PFSK-1 (cell line): Measurements from ENCODE around the gene C1orf21.

Experiments
- FOXP2 ChIP-seq: optimal IDR thresholded peaks from 2 replicates; pipeline ENCODE3; 2011; ENCODE audit warnings: borderline replicate concordance, control low read depth, inconsistent platforms; ENCODE audit not compliant: insufficient read depth; ENCODE audit errors: extremely low read length, extremely low read depth
- POLR2AphosphoS5 ChIP-seq: IDR thresholded peaks from 2 replicates; pipeline ENCODE4 v1.6.1; 2012; ENCODE audit warnings: low read depth, mild to moderate bottlenecking, control low read depth, low read length, moderate library complexity
- REST ChIP-seq, 2 experiments: IDR thresholded peaks; 2 replicates each; pipeline versions ENCODE4 v1.6.1 to v1.8.0; 2011 to 2012; ENCODE audit warnings: low read depth in 2 of 2, low read length in 2 of 2, control low read depth in 1 of 2, inconsistent platforms in 1 of 2, mild to moderate bottlenecking in 1 of 2, moderate library complexity in 1 of 2; ENCODE audit not compliant: insufficient read depth in 1 of 2
- SIN3A ChIP-seq: IDR thresholded peaks from 2 replicates; pipeline ENCODE4 v1.6.1; 2012; ENCODE audit warnings: mild to moderate bottlenecking, low read length, moderate library complexity, borderline replicate concordance; ENCODE audit not compliant: insufficient read depth
- TAF1 ChIP-seq: IDR thresholded peaks from 2 replicates; pipeline ENCODE4 v1.6.1; 2012; ENCODE audit warnings: low read length, control low read depth, borderline replicate concordance; ENCODE audit not compliant: insufficient read depth

Gene C1orf21

GRCh38 chr1:184485751-184486723 is 99.2 kb downstream of the C1orf21 start:
- no peak for TF ChIP-seq TAF1
- TF ChIP-seq POLR2AphosphoS5, result no peak
- no peak for TF ChIP-seq FOXP2
- TF ChIP-seq SIN3A, result no peak
- TF ChIP-seq REST (IDR thresholded peaks at IDR 0.05; ENCODE audit: insufficient read depth in 1 of 2, low read depth in 2 of 2, low read length in 2 of 2), result no peak

- TF ChIP-seq SIN3A (no peak), TAF1 (no peak), REST (IDR thresholded peaks at IDR 0.05; ENCODE audit: insufficient read depth in 1 of 2, low read depth in 2 of 2, low read length in 2 of 2) (no peak), POLR2AphosphoS5 (no peak), FOXP2 (no peak)
Observed at GRCh38 chr1:184486761-184487445, 100.1 kb downstream of the C1orf21 start.

GRCh38 chr1:184487531-184488193 is 100.8 kb downstream of the C1orf21 start:
- no peak for TF ChIP-seq POLR2AphosphoS5
- TF ChIP-seq REST (IDR thresholded peaks at IDR 0.05; ENCODE audit: insufficient read depth in 1 of 2, low read depth in 2 of 2, low read length in 2 of 2), result no peak
- TF ChIP-seq SIN3A, result no peak
- no peak for TF ChIP-seq FOXP2
- TF ChIP-seq TAF1, result no peak

GRCh38 chr1:184489908-184490307 is 103.1 kb downstream of the C1orf21 start:
- no peak for TF ChIP-seq TAF1
- no peak for TF ChIP-seq POLR2AphosphoS5
- TF ChIP-seq REST (IDR thresholded peaks at IDR 0.05; ENCODE audit: insufficient read depth in 1 of 2, low read depth in 2 of 2, low read length in 2 of 2), result no peak
- no peak for TF ChIP-seq FOXP2
- TF ChIP-seq SIN3A, result no peak
